WTC11 (cell line): ENCODE measurements around the gene LIPH.

ENCODE experiments used
- ETV6 ChIP-seq: sonication (generic); formaldehyde crosslinking; IDR thresholded peaks from 2 replicates; pipeline ENCODE4 v1.8.1; 2022; ENCODE audit warnings: mild to moderate bottlenecking, missing genetic modification reagents
- RELA ChIP-seq: sonication (generic); formaldehyde crosslinking; IDR thresholded peaks from 2 replicates; pipeline ENCODE4 v1.8.1; 2022; ENCODE audit warnings: missing genetic modification reagents, mild to moderate bottlenecking, borderline replicate concordance
- SP1 ChIP-seq: sonication (generic); formaldehyde crosslinking; conservative IDR thresholded peaks from 2 replicates; pipeline ENCODE4 v1.8.1; 2022; ENCODE audit warnings: missing genetic modification reagents
- ZNF416 ChIP-seq: fragments of 250-450 bp; sonication (Bioruptor Pico); IDR thresholded peaks from 2 replicates; pipeline ENCODE4 v1.9.0; 2021; ENCODE audit warnings: mild to moderate bottlenecking, inconsistent platforms
- TF ChIP-seq, protein P1 (sequence below): sonication (generic); formaldehyde crosslinking; IDR thresholded peaks from 2 replicates; pipeline ENCODE4 v1.8.1; 2022; ENCODE audit warnings: low read depth, missing genetic modification reagents, borderline replicate concordance
- TF ChIP-seq, protein P2 (sequence below): fragments of 200-600 bp; IDR thresholded peaks from 2 replicates; pipeline ENCODE4 v1.8.0; 2022; ENCODE audit warnings: antibody characterized with exemption

DNA sequence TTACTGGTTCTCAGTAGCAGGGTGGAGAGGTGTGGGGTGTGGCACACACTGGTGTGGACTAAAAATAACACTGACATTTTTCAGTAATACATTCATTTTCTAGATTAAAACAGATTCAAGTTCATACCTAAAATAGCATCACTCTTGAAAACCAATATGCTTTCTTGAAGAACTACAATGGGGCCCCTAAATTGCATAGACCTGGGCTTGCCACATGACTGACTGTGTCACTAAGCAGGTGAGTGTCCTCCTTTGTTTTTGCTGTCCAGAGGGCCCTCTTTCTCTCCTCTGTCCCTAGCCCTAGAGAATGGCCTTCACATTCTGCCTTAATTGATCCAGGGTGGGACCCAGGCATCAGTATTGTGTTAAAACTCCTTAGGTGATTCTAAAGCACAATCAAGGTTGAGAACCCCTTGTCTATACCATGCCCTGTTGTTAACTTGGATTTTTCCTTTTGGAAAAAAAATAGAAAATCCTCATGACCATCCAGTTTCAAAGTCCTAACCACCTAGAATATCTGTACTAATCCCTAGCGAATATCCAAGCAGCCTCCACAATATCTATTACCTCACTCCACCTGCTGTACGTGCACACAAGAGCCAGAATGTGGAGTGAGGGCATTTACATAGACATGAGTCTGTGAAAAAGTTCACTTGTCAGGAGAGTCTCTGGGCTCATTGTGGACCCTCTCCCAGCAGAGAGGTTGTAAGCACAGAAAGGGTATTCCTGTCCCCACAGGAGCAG is 34.8 kb downstream of the LIPH start:
- TF ChIP-seq SP1 (CRISPR knock-in tag) (no peak), ZNF416 (CRISPR knock-in tag) (no peak), RELA (CRISPR knock-in tag) (no peak), ETV6 (CRISPR knock-in tag) (no peak)
- TF ChIP-seq, protein P1, sequence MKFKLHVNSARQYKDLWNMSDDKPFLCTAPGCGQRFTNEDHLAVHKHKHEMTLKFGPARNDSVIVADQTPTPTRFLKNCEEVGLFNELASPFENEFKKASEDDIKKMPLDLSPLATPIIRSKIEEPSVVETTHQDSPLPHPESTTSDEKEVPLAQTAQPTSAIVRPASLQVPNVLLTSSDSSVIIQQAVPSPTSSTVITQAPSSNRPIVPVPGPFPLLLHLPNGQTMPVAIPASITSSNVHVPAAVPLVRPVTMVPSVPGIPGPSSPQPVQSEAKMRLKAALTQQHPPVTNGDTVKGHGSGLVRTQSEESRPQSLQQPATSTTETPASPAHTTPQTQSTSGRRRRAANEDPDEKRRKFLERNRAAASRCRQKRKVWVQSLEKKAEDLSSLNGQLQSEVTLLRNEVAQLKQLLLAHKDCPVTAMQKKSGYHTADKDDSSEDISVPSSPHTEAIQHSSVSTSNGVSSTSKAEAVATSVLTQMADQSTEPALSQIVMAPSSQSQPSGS (CRISPR knock-in tag): no peak
- TF ChIP-seq, protein P2, sequence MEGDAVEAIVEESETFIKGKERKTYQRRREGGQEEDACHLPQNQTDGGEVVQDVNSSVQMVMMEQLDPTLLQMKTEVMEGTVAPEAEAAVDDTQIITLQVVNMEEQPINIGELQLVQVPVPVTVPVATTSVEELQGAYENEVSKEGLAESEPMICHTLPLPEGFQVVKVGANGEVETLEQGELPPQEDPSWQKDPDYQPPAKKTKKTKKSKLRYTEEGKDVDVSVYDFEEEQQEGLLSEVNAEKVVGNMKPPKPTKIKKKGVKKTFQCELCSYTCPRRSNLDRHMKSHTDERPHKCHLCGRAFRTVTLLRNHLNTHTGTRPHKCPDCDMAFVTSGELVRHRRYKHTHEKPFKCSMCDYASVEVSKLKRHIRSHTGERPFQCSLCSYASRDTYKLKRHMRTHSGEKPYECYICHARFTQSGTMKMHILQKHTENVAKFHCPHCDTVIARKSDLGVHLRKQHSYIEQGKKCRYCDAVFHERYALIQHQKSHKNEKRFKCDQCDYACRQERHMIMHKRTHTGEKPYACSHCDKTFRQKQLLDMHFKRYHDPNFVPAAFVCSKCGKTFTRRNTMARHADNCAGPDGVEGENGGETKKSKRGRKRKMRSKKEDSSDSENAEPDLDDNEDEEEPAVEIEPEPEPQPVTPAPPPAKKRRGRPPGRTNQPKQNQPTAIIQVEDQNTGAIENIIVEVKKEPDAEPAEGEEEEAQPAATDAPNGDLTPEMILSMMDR: no peak
